H1 (cell line): Measurements from ENCODE around the gene LIF. TPM values are rescaled to one million over a fixed set of nuclear protein-coding genes. Genes with fewer than 3 reads are reported as not detected.

Experiments
- ATF3 ChIP-seq: IDR thresholded peaks from 2 replicates; pipeline ENCODE4 v1.6.1; 2011; ENCODE audit warnings: low read depth, mild to moderate bottlenecking, low read length; ENCODE audit not compliant: insufficient read depth
- CTBP2 ChIP-seq: IDR thresholded peaks from 2 replicates; pipeline ENCODE4 v1.7.0; 2011; ENCODE audit warnings: borderline replicate concordance, mild to moderate bottlenecking, moderate library complexity, mixed read lengths, low read length; ENCODE audit not compliant: insufficient read depth, insufficient read length
- polyA plus RNA-seq, 7 experiments: library from polyadenylated mRNA; depleted of rRNA in 3 of 7; stranded (reverse) in 5 of 7; unstranded in 2 of 7; fragments of >200 nt in 5 of 7; fragments of 200-250 nt in 2 of 7; gene quantifications; 1 replicate in 5 of 7; 2 replicates in 1 of 7; 4 replicates in 1 of 7; pipeline versions ENCODE4 v1.2.1 to v1.2.3, GENCODE V29; 2011 to 2013; ENCODE audit warnings: missing spikeins in 2 of 7, mixed read lengths in 2 of 7
- total RNA-seq: library from RNA; stranded (reverse); fragmentation: NEBNext Ultra II Directional; extraction: Animal tissue kit (Norgen Biotek cat#: 25700); gene quantifications from 2 replicates; pipeline ENCODE4 v1.2.1, GENCODE V29; 2021
- TF ChIP-seq, protein P1 (sequence below): fragments of 300-600 bp; sonication (generic); IDR thresholded peaks from 2 replicates; pipeline ENCODE4 v1.7.1; 2012; ENCODE audit warnings: low read length, moderate library complexity, mild to moderate bottlenecking, inconsistent platforms; ENCODE audit not compliant: insufficient replicate concordance

LIF gene
- total and polyA plus RNA-seq, 2 of the 8 experiments (the other 6 are each of a cell fraction or from before 2014, with no cell fraction given): 3.3 to 3.5 TPM

- TF ChIP-seq, protein P1, sequence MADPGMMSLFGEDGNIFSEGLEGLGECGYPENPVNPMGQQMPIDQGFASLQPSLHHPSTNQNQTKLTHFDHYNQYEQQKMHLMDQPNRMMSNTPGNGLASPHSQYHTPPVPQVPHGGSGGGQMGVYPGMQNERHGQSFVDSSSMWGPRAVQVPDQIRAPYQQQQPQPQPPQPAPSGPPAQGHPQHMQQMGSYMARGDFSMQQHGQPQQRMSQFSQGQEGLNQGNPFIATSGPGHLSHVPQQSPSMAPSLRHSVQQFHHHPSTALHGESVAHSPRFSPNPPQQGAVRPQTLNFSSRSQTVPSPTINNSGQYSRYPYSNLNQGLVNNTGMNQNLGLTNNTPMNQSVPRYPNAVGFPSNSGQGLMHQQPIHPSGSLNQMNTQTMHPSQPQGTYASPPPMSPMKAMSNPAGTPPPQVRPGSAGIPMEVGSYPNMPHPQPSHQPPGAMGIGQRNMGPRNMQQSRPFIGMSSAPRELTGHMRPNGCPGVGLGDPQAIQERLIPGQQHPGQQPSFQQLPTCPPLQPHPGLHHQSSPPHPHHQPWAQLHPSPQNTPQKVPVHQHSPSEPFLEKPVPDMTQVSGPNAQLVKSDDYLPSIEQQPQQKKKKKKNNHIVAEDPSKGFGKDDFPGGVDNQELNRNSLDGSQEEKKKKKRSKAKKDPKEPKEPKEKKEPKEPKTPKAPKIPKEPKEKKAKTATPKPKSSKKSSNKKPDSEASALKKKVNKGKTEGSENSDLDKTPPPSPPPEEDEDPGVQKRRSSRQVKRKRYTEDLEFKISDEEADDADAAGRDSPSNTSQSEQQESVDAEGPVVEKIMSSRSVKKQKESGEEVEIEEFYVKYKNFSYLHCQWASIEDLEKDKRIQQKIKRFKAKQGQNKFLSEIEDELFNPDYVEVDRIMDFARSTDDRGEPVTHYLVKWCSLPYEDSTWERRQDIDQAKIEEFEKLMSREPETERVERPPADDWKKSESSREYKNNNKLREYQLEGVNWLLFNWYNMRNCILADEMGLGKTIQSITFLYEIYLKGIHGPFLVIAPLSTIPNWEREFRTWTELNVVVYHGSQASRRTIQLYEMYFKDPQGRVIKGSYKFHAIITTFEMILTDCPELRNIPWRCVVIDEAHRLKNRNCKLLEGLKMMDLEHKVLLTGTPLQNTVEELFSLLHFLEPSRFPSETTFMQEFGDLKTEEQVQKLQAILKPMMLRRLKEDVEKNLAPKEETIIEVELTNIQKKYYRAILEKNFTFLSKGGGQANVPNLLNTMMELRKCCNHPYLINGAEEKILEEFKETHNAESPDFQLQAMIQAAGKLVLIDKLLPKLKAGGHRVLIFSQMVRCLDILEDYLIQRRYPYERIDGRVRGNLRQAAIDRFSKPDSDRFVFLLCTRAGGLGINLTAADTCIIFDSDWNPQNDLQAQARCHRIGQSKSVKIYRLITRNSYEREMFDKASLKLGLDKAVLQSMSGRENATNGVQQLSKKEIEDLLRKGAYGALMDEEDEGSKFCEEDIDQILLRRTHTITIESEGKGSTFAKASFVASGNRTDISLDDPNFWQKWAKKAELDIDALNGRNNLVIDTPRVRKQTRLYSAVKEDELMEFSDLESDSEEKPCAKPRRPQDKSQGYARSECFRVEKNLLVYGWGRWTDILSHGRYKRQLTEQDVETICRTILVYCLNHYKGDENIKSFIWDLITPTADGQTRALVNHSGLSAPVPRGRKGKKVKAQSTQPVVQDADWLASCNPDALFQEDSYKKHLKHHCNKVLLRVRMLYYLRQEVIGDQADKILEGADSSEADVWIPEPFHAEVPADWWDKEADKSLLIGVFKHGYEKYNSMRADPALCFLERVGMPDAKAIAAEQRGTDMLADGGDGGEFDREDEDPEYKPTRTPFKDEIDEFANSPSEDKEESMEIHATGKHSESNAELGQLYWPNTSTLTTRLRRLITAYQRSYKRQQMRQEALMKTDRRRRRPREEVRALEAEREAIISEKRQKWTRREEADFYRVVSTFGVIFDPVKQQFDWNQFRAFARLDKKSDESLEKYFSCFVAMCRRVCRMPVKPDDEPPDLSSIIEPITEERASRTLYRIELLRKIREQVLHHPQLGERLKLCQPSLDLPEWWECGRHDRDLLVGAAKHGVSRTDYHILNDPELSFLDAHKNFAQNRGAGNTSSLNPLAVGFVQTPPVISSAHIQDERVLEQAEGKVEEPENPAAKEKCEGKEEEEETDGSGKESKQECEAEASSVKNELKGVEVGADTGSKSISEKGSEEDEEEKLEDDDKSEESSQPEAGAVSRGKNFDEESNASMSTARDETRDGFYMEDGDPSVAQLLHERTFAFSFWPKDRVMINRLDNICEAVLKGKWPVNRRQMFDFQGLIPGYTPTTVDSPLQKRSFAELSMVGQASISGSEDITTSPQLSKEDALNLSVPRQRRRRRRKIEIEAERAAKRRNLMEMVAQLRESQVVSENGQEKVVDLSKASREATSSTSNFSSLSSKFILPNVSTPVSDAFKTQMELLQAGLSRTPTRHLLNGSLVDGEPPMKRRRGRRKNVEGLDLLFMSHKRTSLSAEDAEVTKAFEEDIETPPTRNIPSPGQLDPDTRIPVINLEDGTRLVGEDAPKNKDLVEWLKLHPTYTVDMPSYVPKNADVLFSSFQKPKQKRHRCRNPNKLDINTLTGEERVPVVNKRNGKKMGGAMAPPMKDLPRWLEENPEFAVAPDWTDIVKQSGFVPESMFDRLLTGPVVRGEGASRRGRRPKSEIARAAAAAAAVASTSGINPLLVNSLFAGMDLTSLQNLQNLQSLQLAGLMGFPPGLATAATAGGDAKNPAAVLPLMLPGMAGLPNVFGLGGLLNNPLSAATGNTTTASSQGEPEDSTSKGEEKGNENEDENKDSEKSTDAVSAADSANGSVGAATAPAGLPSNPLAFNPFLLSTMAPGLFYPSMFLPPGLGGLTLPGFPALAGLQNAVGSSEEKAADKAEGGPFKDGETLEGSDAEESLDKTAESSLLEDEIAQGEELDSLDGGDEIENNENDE: no peak
- TF ChIP-seq ATF3 (no peak), CTBP2 (no peak)
These were observed 8.4 kb downstream of the LIF start (continued) for GRCh38 chr22:30238136-30238535.
